ENCODE measurements around the gene HDLBP.

HDLBP gene

GRCh38 chr2:241226723-241227572 lies 88.5 kb downstream of the HDLBP start:
- no peak for FAIRE-seq

GRCh38 chr2:241225983-241226382 lies 89.5 kb downstream of the HDLBP start:
- FAIRE-seq: no peak

- no peak for FAIRE-seq
These were observed 89.9 kb downstream of the HDLBP start for GRCh38 chr2:241225545-241225944.

GRCh38 chr2:241224851-241225438 lies 90.5 kb downstream of the HDLBP start:
- no peak for FAIRE-seq

GRCh38 chr2:241224018-241224850 lies 91.2 kb downstream of the HDLBP start:
- FAIRE-seq: no peak

- no peak for FAIRE-seq
These were observed 92.1 kb downstream of the HDLBP start for GRCh38 chr2:241223211-241224017.

GRCh38 chr2:241219856-241220356 lies 95.6 kb downstream of the HDLBP start:
- no peak for FAIRE-seq

GRCh38 chr2:241219030-241219382 lies 96.5 kb downstream of the HDLBP start:
- FAIRE-seq: no peak

- no peak for FAIRE-seq
These were observed 97.1 kb downstream of the HDLBP start for GRCh38 chr2:241218131-241219029.

- FAIRE-seq: no peak
These were observed 98.0 kb downstream of the HDLBP start for GRCh38 chr2:241217320-241218031.

GRCh38 chr2:241216211-241216761 lies 99.2 kb downstream of the HDLBP start:
- FAIRE-seq: no peak

GRCh38 chr2:241215421-241215820 lies 100.1 kb downstream of the HDLBP start:
- no peak for FAIRE-seq

- no peak for FAIRE-seq
These were observed 100.7 kb downstream of the HDLBP start for GRCh38 chr2:241214766-241215165.

- no peak for FAIRE-seq
These were observed 101.3 kb downstream of the HDLBP start for GRCh38 chr2:241214209-241214608.

- no peak for FAIRE-seq
These were observed 101.9 kb downstream of the HDLBP start for GRCh38 chr2:241213567-241213966.

- no peak for FAIRE-seq
These were observed 102.4 kb downstream of the HDLBP start for GRCh38 chr2:241213041-241213440.

- no peak for FAIRE-seq
These were observed 104.2 kb downstream of the HDLBP start for GRCh38 chr2:241211276-241211675.

GRCh38 chr2:241209271-241209670 lies 106.2 kb downstream of the HDLBP start:
- no peak for FAIRE-seq

GRCh38 chr2:241208058-241208457 lies 107.4 kb downstream of the HDLBP start:
- no peak for FAIRE-seq

GRCh38 chr2:241207641-241208040 lies 107.8 kb downstream of the HDLBP start:
- FAIRE-seq: no peak
